GDM1 (cell line): ENCODE results near the gene KRTAP4-12.
"Not testable (repeated sequence)": the region's sequence is repeated elsewhere in the genome, so short reads cannot be mapped to it uniquely, and the experiment has no call there.

ENCODE experiments used
- DNase-seq: peaks from one replicate; lab custom pipeline; 2025; lab: John Stamatoyannopoulos, UW

The KRTAP4-12 gene

GRCh38 chr17:41088760-41089352 is 35.1 kb downstream of the KRTAP4-12 start:
- not testable (repeated sequence) for DNase-seq

DNA sequence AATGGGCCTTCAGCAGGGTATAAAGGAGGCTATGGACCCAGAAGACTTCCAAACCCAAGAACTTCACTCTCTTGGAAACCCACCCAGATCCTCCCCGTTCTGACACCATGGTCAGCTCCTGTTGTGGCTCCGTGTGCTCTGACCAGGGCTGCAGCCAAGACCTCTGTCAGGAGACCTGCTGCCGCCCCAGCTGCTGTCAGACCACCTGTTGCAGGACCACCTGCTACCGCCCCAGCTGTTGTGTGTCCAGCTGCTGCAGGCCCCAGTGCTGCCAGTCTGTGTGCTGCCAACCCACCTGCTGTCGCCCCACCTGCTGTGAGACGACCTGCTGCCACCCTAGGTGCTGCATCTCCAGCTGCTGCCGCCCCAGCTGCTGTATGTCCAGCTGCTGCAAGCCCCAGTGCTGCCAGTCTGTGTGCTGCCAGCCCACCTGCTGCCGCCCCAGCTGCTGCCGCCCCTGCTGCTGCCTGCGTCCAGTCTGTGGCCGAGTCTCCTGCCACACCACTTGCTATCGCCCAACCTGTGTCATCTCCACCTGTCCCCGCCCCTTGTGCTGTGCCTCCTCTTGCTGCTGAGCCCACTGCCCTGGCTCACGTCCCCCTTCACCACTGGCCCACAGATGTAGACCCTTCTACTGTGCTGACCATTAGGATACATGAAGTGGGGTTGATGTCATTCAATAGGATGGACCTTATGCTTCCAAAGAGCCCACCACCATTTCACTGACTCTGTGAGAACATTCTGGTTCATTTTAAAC is 39.7 kb downstream of the KRTAP4-12 start, which contains the start of gene KRTAP4-7:
Gene KRTAP4-7 (plus strand): TSS at position 51 of the 757 bp plus-strand sequence. CDS start 57 bp downstream, at position 108.
- DNase-seq: not testable (repeated sequence)

GRCh38 chr17:41083427-41083826 is 40.6 kb downstream of the KRTAP4-12 start:
- DNase-seq: not testable (repeated sequence)

- DNase-seq: no peak
These were observed 41.4 kb downstream of the KRTAP4-12 start for GRCh38 chr17:41082626-41083025.

DNA sequence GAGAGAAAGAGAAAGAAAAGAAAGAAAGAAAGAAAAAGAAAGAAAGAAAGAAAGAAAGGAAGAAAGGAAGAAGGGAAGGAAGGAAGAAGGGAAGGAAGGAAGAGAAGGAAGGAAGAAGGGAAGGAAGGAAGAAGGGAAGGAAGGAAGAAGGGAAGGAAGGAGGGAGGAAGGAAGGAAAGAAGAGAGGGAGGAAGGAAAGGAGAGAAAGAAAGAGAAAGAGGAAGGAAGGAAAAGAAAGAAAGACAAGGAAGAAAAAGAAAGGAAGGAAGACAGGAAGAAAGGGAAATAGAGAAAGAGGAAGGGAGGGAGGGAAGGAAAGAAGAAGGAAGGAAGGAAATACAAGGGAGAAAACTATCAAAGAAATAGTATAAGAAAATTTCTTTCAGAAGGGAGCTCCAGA is 47.2 kb downstream of the KRTAP4-12 start:
- no peak for DNase-seq

DNA sequence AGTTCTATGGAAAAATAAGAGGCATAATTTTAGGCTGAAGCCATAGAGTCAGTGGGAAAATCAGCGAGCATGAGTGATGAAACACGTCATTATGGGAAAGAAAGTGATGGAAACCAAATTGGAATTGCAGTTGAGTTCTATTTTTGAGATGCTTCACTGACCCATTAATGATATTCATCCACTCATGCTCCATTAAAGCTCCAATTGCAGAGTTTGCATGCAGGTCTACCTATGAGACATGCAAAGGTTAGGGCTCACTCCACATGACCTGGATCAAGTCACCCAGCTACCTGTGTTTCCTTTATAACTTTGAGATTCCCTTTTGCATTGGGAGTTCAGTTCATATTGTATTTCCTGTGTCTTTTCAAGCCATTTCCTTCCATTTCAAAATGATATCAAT is 50.3 kb downstream of the KRTAP4-12 start:
- DNase-seq: no peak
